Inflammatory macrophage (primary cell): ENCODE data around the gene DSP.

ENCODE experiments used
- DNase-seq, 2 donors: peaks; one replicate each; pipeline ENCODE4 v3.0.0-alpha.2; 2020 to 2022

The DSP gene

GRCh38 chr6:7561153-7561964, 19.9 kb downstream of the DSP start:
- DNase-seq: no peak

- peak; percentile 88 to 94 for DNase-seq
Measured at GRCh38 chr6:7562769-7563168, 21.3 kb downstream of the DSP start.

- DNase-seq: no peak
Measured at GRCh38 chr6:7566107-7566506, 24.6 kb downstream of the DSP start.

GRCh38 chr6:7566617-7567173, 25.2 kb downstream of the DSP start:
- no peak for DNase-seq

- DNase-seq: no peak
Measured at GRCh38 chr6:7568021-7568420, 26.6 kb downstream of the DSP start.

GRCh38 chr6:7569082-7569481, 27.6 kb downstream of the DSP start:
- DNase-seq: no peak

- DNase-seq: no peak
Measured at GRCh38 chr6:7572213-7572943, 30.9 kb downstream of the DSP start.

GRCh38 chr6:7574500-7574899, 33.0 kb downstream of the DSP start:
- DNase-seq: no peak

- DNase-seq: peak; percentile 41 to 84
Measured at GRCh38 chr6:7578516-7578915, 37.0 kb downstream of the DSP start.

GRCh38 chr6:7578931-7579330, 37.5 kb downstream of the DSP start:
- peak; percentile 29 to 75 for DNase-seq

- no peak for DNase-seq
Measured at GRCh38 chr6:7579851-7580250, 38.4 kb downstream of the DSP start.

GRCh38 chr6:7580537-7580926, 39.1 kb downstream of the DSP start:
- no peak for DNase-seq

GRCh38 chr6:7580927-7581618, 39.6 kb downstream of the DSP start:
- DNase-seq: peak in 1 of 2 donors; percentile 30

GRCh38 chr6:7585287-7585930, 43.9 kb downstream of the DSP start:
- DNase-seq: no peak

GRCh38 chr6:7587631-7588100, 46.2 kb downstream of the DSP start:
- no peak for DNase-seq

- peak; percentile 44 to 63 for DNase-seq
Measured at GRCh38 chr6:7588506-7588905, 47.0 kb downstream of the DSP start.

- no peak for DNase-seq
Measured at GRCh38 chr6:7589221-7589620, 47.8 kb downstream of the DSP start.

GRCh38 chr6:7589949-7590917, 48.8 kb downstream of the DSP start, which contains the start of gene SNRNP48:
TSS of gene SNRNP48 (plus strand) at chr6:7590198. CDS start at chr6:7590258, 60 bp downstream.
- DNase-seq: peak; percentile 95 to 97

- DNase-seq: peak; percentile 54 to 70
Measured at GRCh38 chr6:7590918-7591302, 49.4 kb downstream of the DSP start.

GRCh38 chr6:7591770-7592169, 50.3 kb downstream of the DSP start:
- DNase-seq: no peak

- DNase-seq: no peak
Measured at GRCh38 chr6:7593229-7593628, 51.8 kb downstream of the DSP start.
